Gastroesophageal sphincter (tissue), 3 donors: ENCODE results near the gene CARHSP1.
"Not testable (repeated sequence)": the region's sequence is repeated elsewhere in the genome, so short reads cannot be mapped to it uniquely, and the experiment has no call there.

Source experiments
- CTCF ChIP-seq, 4 experiments: fragments of 200-600 bp in 2 of 4; fragments of 450-650 bp in 2 of 4; sonication (generic) in 1 of 4; IDR thresholded peaks; one replicate each; pipeline ENCODE4 v1.5.1; 2017 to 2019; ENCODE audit warnings: antibody characterized with exemption in 4 of 4, mild to moderate bottlenecking in 2 of 4, moderate library complexity in 2 of 4
- POLR2A ChIP-seq, 2 donors: fragments of 450-650 bp; IDR thresholded peaks; one replicate each; pipeline ENCODE4 v1.6.1; 2017; ENCODE audit warnings: antibody characterized with exemption in 2 of 2, mild to moderate bottlenecking in 2 of 2, moderate library complexity in 1 of 2
- POLR2AphosphoS5 ChIP-seq: sonication (generic); formaldehyde crosslinking; IDR thresholded peaks from one replicate; pipeline ENCODE4 v1.6.1; 2017; ENCODE audit warnings: antibody characterized with exemption

- TF ChIP-seq CTCF (IDR thresholded peaks at IDR 0.05); POLR2A (IDR thresholded peaks at IDR 0.05); POLR2AphosphoS5: not testable (repeated sequence)
These were observed 5.0 kb upstream of the CARHSP1 start for GRCh38 chr16:8873866-8874195.
